ENCODE results near the gene MEGF8.

GRCh38 chr19:42276821-42277220 lies 48.6 kb upstream of the MEGF8 start:
- TF ChIP-seq CTCF (IDR thresholded peaks at IDR 0.05; ENCODE audit: insufficient read depth, low read length, poor library complexity, severe bottlenecking) (no peak), EZH2phosphoT487 (conservative IDR thresholded peaks at IDR 0.05; ENCODE audit: low read length) (no peak)
